ENCODE data around the gene QPRT. TPM values are rescaled to one million over a fixed set of nuclear protein-coding genes. Genes with fewer than 3 reads are reported as not detected.
"Not testable (repeated sequence)": the region's sequence is repeated elsewhere in the genome, so short reads cannot be mapped to it uniquely, and the experiment has no call there.

Gene QPRT
- total RNA-seq, 2 experiments from 2014 or later: 7.4 to 10.0 TPM

GRCh38 chr16:29687755-29688154 lies 8.8 kb downstream of the QPRT start:
- Mint-ChIP-seq H3K9me3 (no peaks in the 10 kb centered on the region), H3K27ac (no peak overlapping the region), H3K36me3 (peaks cover 7% of the 10 kb centered on the region), H3K4me1 (peaks cover 21% of the 10 kb centered on the region), H3K27me3 (no peaks in the 10 kb centered on the region), H3K4me3 (no peak overlapping the region)
- DNase-seq (no peak), ATAC-seq (ENCODE audit: low read depth) (no peak)
- POLR2A ChIA-PET: no interaction called here

- POLR2A ChIA-PET: no interaction called here
- Mint-ChIP-seq H3K27ac (no peak overlapping the region), H3K36me3 (peaks cover 7% of the 10 kb centered on the region), H3K27me3 (no peaks in the 10 kb centered on the region), H3K9me3 (no peaks in the 10 kb centered on the region), H3K4me3 (no peak overlapping the region), H3K4me1 (peaks cover 21% of the 10 kb centered on the region)
- DNase-seq: no peak
- ATAC-seq (ENCODE audit: low read depth): no peak
These were observed 9.2 kb downstream of the QPRT start for GRCh38 chr16:29688172-29688571.

DNA sequence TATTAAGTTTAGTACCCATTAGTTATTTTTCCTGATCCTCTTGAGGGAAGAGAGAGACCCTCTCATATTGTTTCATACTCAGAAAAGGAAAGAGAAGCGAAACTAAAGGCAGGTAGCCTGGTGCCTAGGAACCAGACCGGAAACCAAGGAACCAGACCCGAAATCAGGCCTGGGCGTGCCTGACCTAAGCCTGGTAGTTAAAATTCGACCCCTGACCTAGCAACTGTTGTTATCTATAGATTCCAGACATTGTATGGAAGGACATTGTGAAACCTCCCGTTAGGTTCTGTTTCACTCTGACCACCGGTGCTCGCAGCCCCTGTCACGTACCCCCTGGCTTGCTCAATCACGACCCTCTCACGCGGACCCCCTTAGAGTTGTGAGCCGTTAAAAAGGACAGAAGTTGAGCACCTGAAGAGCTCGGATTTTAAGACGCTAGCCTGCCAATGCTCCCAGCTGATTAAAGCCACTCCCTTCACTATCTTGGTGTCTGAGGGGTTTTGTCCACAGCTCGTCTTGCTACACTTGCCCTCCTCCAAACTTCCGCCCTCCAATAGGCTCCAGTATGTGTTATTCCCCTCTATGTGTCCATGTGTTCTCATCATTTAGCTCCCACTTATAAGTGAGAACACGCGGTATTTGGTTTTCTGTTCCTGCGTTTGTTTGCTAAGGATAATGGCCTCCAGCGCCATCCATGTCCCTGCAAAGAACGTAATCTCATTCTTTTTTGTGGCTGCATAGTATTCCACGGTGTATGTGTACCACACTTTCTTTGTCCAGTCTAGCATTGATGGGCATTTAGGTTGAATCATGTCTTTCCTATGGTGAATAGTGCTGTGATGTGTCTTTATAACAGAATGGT lies 10.7 kb downstream of the QPRT start:
- ATAC-seq (ENCODE audit: low read depth); H3K27ac Mint-ChIP-seq; POLR2A ChIA-PET; DNase-seq; H3K4me3 Mint-ChIP-seq; H3K36me3 Mint-ChIP-seq; H3K9me3 Mint-ChIP-seq; H3K27me3 Mint-ChIP-seq: not testable (repeated sequence)
- H3K4me1 Mint-ChIP-seq: peaks cover 21% of the 10 kb centered on the region

DNA sequence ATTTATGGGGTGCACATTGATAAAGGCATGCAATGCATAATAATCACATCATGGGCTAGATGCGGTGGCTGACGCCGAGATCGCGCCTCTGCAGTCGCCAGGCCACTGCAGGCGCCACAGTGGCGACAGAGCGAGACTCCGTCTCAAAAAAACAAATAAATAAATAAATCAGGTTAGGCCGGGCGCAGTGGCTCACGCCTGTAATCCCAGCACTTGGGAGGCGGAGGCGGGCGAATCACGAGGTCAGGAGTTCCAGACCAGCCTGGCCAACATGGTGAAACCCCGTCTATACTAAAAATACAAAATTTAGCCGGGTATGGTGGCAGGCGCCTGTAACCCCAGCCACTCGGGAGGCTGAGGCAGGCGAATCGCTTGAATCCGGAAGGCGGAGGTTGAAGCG lies 13.6 kb downstream of the QPRT start:
- not testable (repeated sequence) for H3K27ac Mint-ChIP-seq; H3K27me3 Mint-ChIP-seq; H3K9me3 Mint-ChIP-seq; H3K4me3 Mint-ChIP-seq; DNase-seq; ATAC-seq (ENCODE audit: low read depth); H3K36me3 Mint-ChIP-seq
- POLR2A ChIA-PET: interaction anchor here (0.7 kb wide), 1 partner anchor 234 kb away, joined by 5 read pairs; no protein-coding TSS in a partner anchor
- peaks cover 13% of the 10 kb centered on the region for H3K4me1 Mint-ChIP-seq

DNA sequence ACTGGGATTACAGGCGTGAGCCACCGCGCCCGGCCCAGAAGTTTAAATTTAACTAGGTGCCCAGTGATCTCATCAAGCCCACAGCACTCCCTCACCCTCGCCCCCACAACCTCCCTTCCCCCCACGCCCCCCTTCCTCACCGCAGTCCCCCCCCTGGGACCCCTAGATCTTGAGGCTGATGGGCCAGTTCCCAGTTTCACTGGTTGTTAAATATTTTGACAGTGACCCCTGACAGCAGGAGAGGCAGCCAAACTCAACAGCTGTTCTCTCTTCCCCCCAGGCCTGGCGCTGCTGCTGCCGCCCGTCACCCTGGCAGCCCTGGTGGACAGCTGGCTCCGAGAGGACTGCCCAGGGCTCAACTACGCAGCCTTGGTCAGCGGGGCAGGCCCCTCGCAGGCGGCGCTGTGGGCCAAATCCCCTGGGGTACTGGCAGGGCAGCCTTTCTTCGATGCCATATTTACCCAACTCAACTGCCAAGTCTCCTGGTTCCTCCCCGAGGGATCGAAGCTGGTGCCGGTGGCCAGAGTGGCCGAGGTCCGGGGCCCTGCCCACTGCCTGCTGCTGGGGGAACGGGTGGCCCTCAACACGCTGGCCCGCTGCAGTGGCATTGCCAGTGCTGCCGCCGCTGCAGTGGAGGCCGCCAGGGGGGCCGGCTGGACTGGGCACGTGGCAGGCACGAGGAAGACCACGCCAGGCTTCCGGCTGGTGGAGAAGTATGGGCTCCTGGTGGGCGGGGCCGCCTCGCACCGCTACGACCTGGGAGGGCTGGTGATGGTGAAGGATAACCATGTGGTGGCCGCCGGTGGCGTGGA lies 15.6 kb downstream of the QPRT start:
- Mint-ChIP-seq H3K27ac (no peak overlapping the region), H3K4me1 (peaks cover 9% of the 10 kb centered on the region), H3K9me3 (no peaks in the 10 kb centered on the region), H3K27me3 (no peaks in the 10 kb centered on the region), H3K4me3 (no peak overlapping the region), H3K36me3 (peaks cover 5% of the 10 kb centered on the region)
- ATAC-seq (ENCODE audit: low read depth) (no peak), DNase-seq (no peak)
- POLR2A ChIA-PET: no interaction called here

DNA sequence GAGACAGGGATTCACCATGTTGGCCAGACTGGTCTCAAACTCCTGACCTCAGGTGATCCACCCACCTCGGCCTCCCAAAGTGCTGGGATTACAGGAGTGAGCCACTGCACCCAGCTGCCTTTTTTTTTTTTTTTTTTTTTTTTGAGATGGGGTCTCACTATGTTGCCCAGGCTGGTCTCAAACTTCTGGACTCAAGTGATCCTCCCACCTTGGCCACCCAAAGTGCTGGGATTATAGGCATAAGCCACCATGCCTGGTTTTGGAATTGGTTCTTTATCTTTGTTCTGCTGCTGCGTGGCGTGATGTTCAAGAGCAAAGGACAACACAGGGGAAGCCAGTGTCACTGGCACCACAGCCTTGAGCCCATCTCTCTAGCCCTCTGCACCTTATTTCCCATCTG lies 16.7 kb downstream of the QPRT start:
- ATAC-seq (ENCODE audit: low read depth); H3K4me3 Mint-ChIP-seq; H3K27me3 Mint-ChIP-seq; H3K36me3 Mint-ChIP-seq; DNase-seq; H3K4me1 Mint-ChIP-seq; H3K27ac Mint-ChIP-seq; H3K9me3 Mint-ChIP-seq: not testable (repeated sequence)
- POLR2A ChIA-PET: interaction anchor here (0.7 kb wide), 1 partner anchor 357 kb away, joined by 7 read pairs; a partner anchor contains a TSS

GRCh38 chr16:29696881-29697331 lies 17.9 kb downstream of the QPRT start:
- Mint-ChIP-seq H3K4me1 (peaks cover 17% of the 10 kb centered on the region), H3K9me3 (no peaks in the 10 kb centered on the region), H3K4me3 (no peak overlapping the region), H3K27ac (no peak overlapping the region), H3K27me3 (no peaks in the 10 kb centered on the region), H3K36me3 (no peaks in the 10 kb centered on the region)
- no peak for DNase-seq
- POLR2A ChIA-PET: no interaction called here
- no peak for ATAC-seq (ENCODE audit: low read depth)

GRCh38 chr16:29697391-29697790 lies 18.4 kb downstream of the QPRT start:
- DNase-seq (no peak), ATAC-seq (ENCODE audit: low read depth) (no peak)
- Mint-ChIP-seq H3K9me3 (no peaks in the 10 kb centered on the region), H3K4me1 (peaks cover 21% of the 10 kb centered on the region), H3K27me3 (no peaks in the 10 kb centered on the region), H3K36me3 (no peaks in the 10 kb centered on the region), H3K4me3 (no peak overlapping the region), H3K27ac (no peak overlapping the region)
- POLR2A ChIA-PET: no interaction called here

- Mint-ChIP-seq H3K4me1 (peaks cover 27% of the 10 kb centered on the region), H3K27me3 (no peaks in the 10 kb centered on the region), H3K4me3 (no peak overlapping the region), H3K27ac (no peak overlapping the region), H3K36me3 (no peaks in the 10 kb centered on the region), H3K9me3 (no peaks in the 10 kb centered on the region)
- ATAC-seq (ENCODE audit: low read depth) (no peak), DNase-seq (no peak)
- POLR2A ChIA-PET: interaction anchor here (0.8 kb wide), 1 partner anchor 110 kb away, joined by 3 read pairs; no protein-coding TSS in a partner anchor
These were observed 19.1 kb downstream of the QPRT start for GRCh38 chr16:29698042-29698441.

GRCh38 chr16:29698484-29699323 lies 19.7 kb downstream of the QPRT start:
- Mint-ChIP-seq H3K9me3 (no peaks in the 10 kb centered on the region), H3K27ac (peak overlapping the region; percentile 30), H3K36me3 (no peaks in the 10 kb centered on the region), H3K4me1 (peaks cover 29% of the 10 kb centered on the region), H3K4me3 (no peak overlapping the region), H3K27me3 (no peaks in the 10 kb centered on the region)
- ATAC-seq (ENCODE audit: low read depth) (no peak), DNase-seq (no peak)
- POLR2A ChIA-PET: interaction anchor here (0.6 to 2.0 kb wide), 4 partner anchors 19 to 141 kb away, joined by 3 to 8 read pairs (median 4); partner anchors contain the start of gene QPRT

GRCh38 chr16:29699324-29700219 lies 20.6 kb downstream of the QPRT start:
- H3K27ac Mint-ChIP-seq: peak overlapping the region; percentile 30
- no peak overlapping the region for H3K4me3 Mint-ChIP-seq
- H3K27me3 Mint-ChIP-seq: no peaks in the 10 kb centered on the region

More at GRCh38 chr16:29699324-29700219, 20.6 kb downstream of the QPRT start:
- DNase-seq (no peak), ATAC-seq (ENCODE audit: low read depth) (no peak)
- Mint-ChIP-seq H3K9me3 (no peaks in the 10 kb centered on the region), H3K4me1 (peaks cover 29% of the 10 kb centered on the region), H3K36me3 (no peaks in the 10 kb centered on the region)
- POLR2A ChIA-PET: interaction anchor here (0.5 to 3.5 kb wide), 11 partner anchors 20 to 313 kb away, joined by 3 to 33 read pairs (median 5); partner anchors contain the start of genes KIF22, PAGR1 and QPRT
